GM23338 (cell line): Measurements from ENCODE around the gene GOLT1A. TPM values are rescaled to one million over a fixed set of nuclear protein-coding genes. Genes with fewer than 3 reads are reported as not detected.

ENCODE experiments used
- ATAC-seq: fragments of 200-7000 bp; cut with Tn5 transposase; 3 replicates; pipeline ENCODE4 v1.9.1; 2020
- DNase-seq: peaks from one replicate; pipeline ENCODE4 v3.0.0-alpha.2; 2015; ENCODE audit warnings: low spot score
- H2AFZ ChIP-seq: fragments of 200-600 bp; sonication (generic); 2 replicates; pipeline ENCODE4 v1.8.0; 2016; ENCODE audit warnings: antibody characterized with exemption, mild to moderate bottlenecking, moderate library complexity
- H3F3A ChIP-seq: fragments of 200-600 bp; sonication (generic); replicated peaks from 2 replicates; pipeline ENCODE4 v1.8.0; 2017; ENCODE audit warnings: antibody characterized with exemption, mixed run types, low read depth
- H3K27ac ChIP-seq: fragments of 200-600 bp; sonication (generic); 2 replicates; pipeline ENCODE4 v1.6.1; 2016; ENCODE audit warnings: low read depth
- H3K27me3 ChIP-seq: fragments of 200-600 bp; sonication (generic); 2 replicates; pipeline ENCODE4 v1.8.0; 2016; ENCODE audit warnings: mild to moderate bottlenecking, mixed run types, moderate library complexity; ENCODE audit not compliant: insufficient read depth
- H3K36me3 ChIP-seq: fragments of 200-600 bp; sonication (generic); 2 replicates; pipeline ENCODE4 v1.8.0; 2016; ENCODE audit warnings: mild to moderate bottlenecking; ENCODE audit not compliant: insufficient read depth
- H3K4me1 ChIP-seq: fragments of 200-600 bp; sonication (generic); 2 replicates; pipeline ENCODE4 v1.8.0; 2016; ENCODE audit warnings: mild to moderate bottlenecking, moderate library complexity; ENCODE audit not compliant: insufficient read depth
- H3K4me2 ChIP-seq: fragments of 200-600 bp; sonication (generic); 2 replicates; pipeline ENCODE4 v1.7.1; 2017; ENCODE audit warnings: mixed run types
- H3K4me3 ChIP-seq: fragments of 200-600 bp; sonication (generic); 2 replicates; pipeline ENCODE4 v1.6.1; 2016; ENCODE audit warnings: mixed run types
- H3K79me2 ChIP-seq: fragments of 200-600 bp; sonication (generic); replicated peaks from 2 replicates; pipeline ENCODE4 v1.8.0; 2017; ENCODE audit warnings: mild to moderate bottlenecking; ENCODE audit not compliant: insufficient read depth
- H3K9me2 ChIP-seq: fragments of 200-600 bp; sonication (generic); 2 replicates; pipeline ENCODE4 v1.8.0; 2017; ENCODE audit not compliant: insufficient read depth
- H4K20me1 ChIP-seq: fragments of 200-600 bp; sonication (generic); replicated peaks from 2 replicates; pipeline ENCODE4 v1.8.0; 2017; ENCODE audit warnings: mild to moderate bottlenecking; ENCODE audit not compliant: insufficient read depth
- H3K27ac Mint-ChIP-seq: 2 replicates; pipeline ENCODE4 v1.8.0; 2020; ENCODE audit warnings: inconsistent platforms, mild to moderate bottlenecking, moderate library complexity, mixed read lengths
- H3K27me3 Mint-ChIP-seq: 3 replicates; pipeline ENCODE4 v1.8.0; 2022; ENCODE audit warnings: low read depth, mild to moderate bottlenecking, moderate library complexity, mixed read lengths, inconsistent platforms; ENCODE audit not compliant: insufficient read depth, poor library complexity
- H3K36me3 Mint-ChIP-seq: 3 replicates; pipeline ENCODE4 v1.8.0; 2021; ENCODE audit warnings: low read depth, mild to moderate bottlenecking, inconsistent platforms, moderate library complexity, mixed read lengths
- H3K4me1 Mint-ChIP-seq: 3 replicates; pipeline ENCODE4 v1.8.0; 2020; ENCODE audit warnings: mild to moderate bottlenecking, inconsistent platforms, mixed read lengths
- H3K4me3 Mint-ChIP-seq: 3 replicates; pipeline ENCODE4 v1.8.0; 2021; ENCODE audit warnings: moderate library complexity, mild to moderate bottlenecking, inconsistent platforms, mixed read lengths
- H3K9me3 Mint-ChIP-seq: 3 replicates; pipeline ENCODE4 v1.8.0; 2020; ENCODE audit warnings: moderate library complexity, mild to moderate bottlenecking, inconsistent platforms, mixed read lengths
- EZH2 ChIP-seq: fragments of 200-600 bp; sonication (generic); IDR thresholded peaks from one replicate; pipeline ENCODE4 v1.8.0; 2017; ENCODE audit warnings: antibody characterized with exemption, mild to moderate bottlenecking, low read depth; ENCODE audit not compliant: unreplicated experiment
- NANOG ChIP-seq: IDR thresholded peaks from 2 replicates; pipeline ENCODE4 v1.6.1; 2016; ENCODE audit warnings: antibody characterized with exemption, borderline replicate concordance
- POLR2AphosphoS5 ChIP-seq: IDR thresholded peaks from 2 replicates; pipeline ENCODE4 v1.6.1; 2016; ENCODE audit warnings: antibody characterized with exemption, low read depth
- ZNF331 ChIP-seq: fragments of 250-450 bp; sonication (Bioruptor Pico); IDR thresholded peaks from 2 replicates; pipeline ENCODE4 v1.5.0; 2020; ENCODE audit warnings: low read depth, mild to moderate bottlenecking, moderate library complexity
- polyA plus RNA-seq: library from polyadenylated mRNA; unstranded; fragments of >200 nt; fragmentation: Nextera tagmentation; extraction: Ambion mirVana; gene quantifications from 2 replicates; pipeline ENCODE4 v1.2.1, GENCODE V29; 2016
- total RNA-seq: library from RNA; depleted of rRNA; stranded (reverse); fragments of >200 nt; shearing (Covaris generic); gene quantifications from 2 replicates; pipeline ENCODE4 v1.2.3, GENCODE V29; 2014
- TF ChIP-seq, protein P1 (sequence below), 2 experiments: fragments of 200-600 bp in 1 of 2; sonication (generic) in 1 of 2; conservative IDR thresholded peaks; 2 replicates each; pipeline versions ENCODE4 v1.5.1 to v1.6.1; 2016 to 2017; ENCODE audit warnings: antibody characterized with exemption in 2 of 2, low read depth in 2 of 2, mild to moderate bottlenecking in 2 of 2, moderate library complexity in 1 of 2
- TF ChIP-seq, protein P2 (sequence below): IDR thresholded peaks from one replicate; pipeline ENCODE4 v1.6.1; 2018; ENCODE audit warnings: antibody characterized with exemption; ENCODE audit not compliant: unreplicated experiment
- TF ChIP-seq, protein P3 (sequence below): IDR thresholded peaks from 2 replicates; pipeline ENCODE4 v1.6.1; 2016; ENCODE audit warnings: antibody characterized with exemption

The GOLT1A gene
- total and polyA plus RNA-seq, 2 experiments from 2014 or later = 3.0 to 7.2 TPM

DNA sequence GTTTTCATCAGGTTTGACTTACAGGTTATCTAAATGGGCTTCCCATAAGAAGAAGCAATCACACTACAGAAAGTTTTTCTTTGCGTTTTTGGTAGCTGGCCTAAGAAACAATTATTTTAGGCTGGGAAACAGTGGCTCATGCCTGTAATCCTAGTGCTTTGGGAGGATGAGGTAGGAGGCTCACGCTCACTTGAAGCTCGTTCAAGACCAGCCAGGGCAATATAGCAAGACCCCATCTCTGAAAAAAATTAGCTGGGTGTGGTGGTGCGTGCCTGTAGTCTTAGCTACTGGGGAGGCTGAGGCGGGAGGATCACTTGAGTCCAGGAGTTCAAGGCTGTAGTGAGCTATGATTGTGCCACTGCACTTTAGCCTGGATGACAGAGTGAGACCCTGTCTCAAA is 46.1 kb downstream of the GOLT1A start (continued):
- TF ChIP-seq, protein P1, sequence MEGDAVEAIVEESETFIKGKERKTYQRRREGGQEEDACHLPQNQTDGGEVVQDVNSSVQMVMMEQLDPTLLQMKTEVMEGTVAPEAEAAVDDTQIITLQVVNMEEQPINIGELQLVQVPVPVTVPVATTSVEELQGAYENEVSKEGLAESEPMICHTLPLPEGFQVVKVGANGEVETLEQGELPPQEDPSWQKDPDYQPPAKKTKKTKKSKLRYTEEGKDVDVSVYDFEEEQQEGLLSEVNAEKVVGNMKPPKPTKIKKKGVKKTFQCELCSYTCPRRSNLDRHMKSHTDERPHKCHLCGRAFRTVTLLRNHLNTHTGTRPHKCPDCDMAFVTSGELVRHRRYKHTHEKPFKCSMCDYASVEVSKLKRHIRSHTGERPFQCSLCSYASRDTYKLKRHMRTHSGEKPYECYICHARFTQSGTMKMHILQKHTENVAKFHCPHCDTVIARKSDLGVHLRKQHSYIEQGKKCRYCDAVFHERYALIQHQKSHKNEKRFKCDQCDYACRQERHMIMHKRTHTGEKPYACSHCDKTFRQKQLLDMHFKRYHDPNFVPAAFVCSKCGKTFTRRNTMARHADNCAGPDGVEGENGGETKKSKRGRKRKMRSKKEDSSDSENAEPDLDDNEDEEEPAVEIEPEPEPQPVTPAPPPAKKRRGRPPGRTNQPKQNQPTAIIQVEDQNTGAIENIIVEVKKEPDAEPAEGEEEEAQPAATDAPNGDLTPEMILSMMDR (conservative IDR thresholded peaks at IDR 0.05; ENCODE audit: low read depth in 2 of 2) = no peak
- no peak for TF ChIP-seq EZH2
- no peak for TF ChIP-seq POLR2AphosphoS5
- TF ChIP-seq, protein P2, sequence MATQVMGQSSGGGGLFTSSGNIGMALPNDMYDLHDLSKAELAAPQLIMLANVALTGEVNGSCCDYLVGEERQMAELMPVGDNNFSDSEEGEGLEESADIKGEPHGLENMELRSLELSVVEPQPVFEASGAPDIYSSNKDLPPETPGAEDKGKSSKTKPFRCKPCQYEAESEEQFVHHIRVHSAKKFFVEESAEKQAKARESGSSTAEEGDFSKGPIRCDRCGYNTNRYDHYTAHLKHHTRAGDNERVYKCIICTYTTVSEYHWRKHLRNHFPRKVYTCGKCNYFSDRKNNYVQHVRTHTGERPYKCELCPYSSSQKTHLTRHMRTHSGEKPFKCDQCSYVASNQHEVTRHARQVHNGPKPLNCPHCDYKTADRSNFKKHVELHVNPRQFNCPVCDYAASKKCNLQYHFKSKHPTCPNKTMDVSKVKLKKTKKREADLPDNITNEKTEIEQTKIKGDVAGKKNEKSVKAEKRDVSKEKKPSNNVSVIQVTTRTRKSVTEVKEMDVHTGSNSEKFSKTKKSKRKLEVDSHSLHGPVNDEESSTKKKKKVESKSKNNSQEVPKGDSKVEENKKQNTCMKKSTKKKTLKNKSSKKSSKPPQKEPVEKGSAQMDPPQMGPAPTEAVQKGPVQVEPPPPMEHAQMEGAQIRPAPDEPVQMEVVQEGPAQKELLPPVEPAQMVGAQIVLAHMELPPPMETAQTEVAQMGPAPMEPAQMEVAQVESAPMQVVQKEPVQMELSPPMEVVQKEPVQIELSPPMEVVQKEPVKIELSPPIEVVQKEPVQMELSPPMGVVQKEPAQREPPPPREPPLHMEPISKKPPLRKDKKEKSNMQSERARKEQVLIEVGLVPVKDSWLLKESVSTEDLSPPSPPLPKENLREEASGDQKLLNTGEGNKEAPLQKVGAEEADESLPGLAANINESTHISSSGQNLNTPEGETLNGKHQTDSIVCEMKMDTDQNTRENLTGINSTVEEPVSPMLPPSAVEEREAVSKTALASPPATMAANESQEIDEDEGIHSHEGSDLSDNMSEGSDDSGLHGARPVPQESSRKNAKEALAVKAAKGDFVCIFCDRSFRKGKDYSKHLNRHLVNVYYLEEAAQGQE = no peak
- TF ChIP-seq ZNF331 (CRISPR knock-in tag) = no peak

DNA sequence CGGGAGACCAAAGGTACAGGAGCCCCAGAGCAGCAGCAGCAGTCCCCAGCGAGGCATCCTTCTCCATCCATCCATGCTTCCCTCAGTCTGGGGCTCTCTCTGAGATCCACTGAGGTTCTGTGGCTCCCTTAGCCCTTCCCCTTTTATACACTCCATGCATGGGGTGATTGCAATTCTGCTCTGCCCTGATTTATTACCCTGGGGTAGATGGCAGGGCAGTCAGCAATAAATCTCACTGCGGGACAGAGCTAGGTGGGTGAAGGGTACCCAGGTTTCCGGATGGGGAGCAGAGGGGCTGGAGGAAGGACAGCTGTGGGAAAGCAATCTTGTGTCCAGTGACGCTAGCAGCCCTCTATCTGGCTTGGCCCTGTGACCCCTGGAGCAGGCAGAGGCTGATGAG is 47.6 kb downstream of the GOLT1A start, which contains the start of gene REN:
Gene REN, minus strand, starts transcription at position 119 of the 400 bp plus-strand sequence. Its CDS starts 44 bp downstream, at position 75.
- Mint-ChIP-seq H3K27ac (no peak within 1 kb of the TSS), H3K9me3 (peaks cover 34% of the 10 kb centered on the region), H3K27me3 (peaks cover 10% of the 10 kb centered on the region), H3K4me1 (peaks cover 2% of the 10 kb centered on the region; the same call in 1 of the 3 replicates), H3K4me3 (no peak within 1 kb of the TSS), H3K36me3 (peaks cover 5% of the 10 kb centered on the region; the same call in 1 of the 3 replicates)
- H3K36me3 ChIP-seq = 0 out of 2 replicates have a peak, but pooled peaks cover 5% of the 10 kb centered on the region
- H2AFZ ChIP-seq = no peak within 1 kb of the TSS
- no peaks in the 10 kb centered on the region for H3K9me2 ChIP-seq
- no peak within 1 kb of the TSS for H3K27ac ChIP-seq
- no peaks in the 10 kb centered on the region for H3K27me3 ChIP-seq
- ATAC-seq (no peak), DNase-seq (no peak)
- TF ChIP-seq EZH2 = no peak
- no peak for TF ChIP-seq NANOG
- TF ChIP-seq, protein P3, sequence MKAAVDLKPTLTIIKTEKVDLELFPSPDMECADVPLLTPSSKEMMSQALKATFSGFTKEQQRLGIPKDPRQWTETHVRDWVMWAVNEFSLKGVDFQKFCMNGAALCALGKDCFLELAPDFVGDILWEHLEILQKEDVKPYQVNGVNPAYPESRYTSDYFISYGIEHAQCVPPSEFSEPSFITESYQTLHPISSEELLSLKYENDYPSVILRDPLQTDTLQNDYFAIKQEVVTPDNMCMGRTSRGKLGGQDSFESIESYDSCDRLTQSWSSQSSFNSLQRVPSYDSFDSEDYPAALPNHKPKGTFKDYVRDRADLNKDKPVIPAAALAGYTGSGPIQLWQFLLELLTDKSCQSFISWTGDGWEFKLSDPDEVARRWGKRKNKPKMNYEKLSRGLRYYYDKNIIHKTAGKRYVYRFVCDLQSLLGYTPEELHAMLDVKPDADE = no peak
- H3F3A ChIP-seq = no peaks in the 10 kb centered on the region
- no peaks in the 10 kb centered on the region for H3K79me2 ChIP-seq
- no peak within 1 kb of the TSS for H3K4me3 ChIP-seq
- H3K4me2 ChIP-seq = no peak within 1 kb of the TSS
- H4K20me1 ChIP-seq = no peaks in the 10 kb centered on the region
- H3K4me1 ChIP-seq = no peaks in the 10 kb centered on the region
